Fibroblast of pulmonary artery (primary cell): ENCODE data around the gene POU5F2.

Source experiments
- DNase-seq: peaks from one replicate; pipeline ENCODE4 v3.0.0-alpha.2; 2010; ENCODE audit warnings: low read depth
- H3K4me3 ChIP-seq: replicated peaks from 2 replicates; pipeline ENCODE4 v1.5.1; 2011; ENCODE audit warnings: low read depth, mild to moderate bottlenecking, control low read depth, low read length, moderate library complexity
- TF ChIP-seq, protein P1 (sequence below): IDR thresholded peaks from 2 replicates; pipeline ENCODE4 v1.5.1; 2011; ENCODE audit warnings: mild to moderate bottlenecking, control low read depth, low read length, inconsistent platforms; ENCODE audit errors: missing control alignments

POU5F2 gene

DNA sequence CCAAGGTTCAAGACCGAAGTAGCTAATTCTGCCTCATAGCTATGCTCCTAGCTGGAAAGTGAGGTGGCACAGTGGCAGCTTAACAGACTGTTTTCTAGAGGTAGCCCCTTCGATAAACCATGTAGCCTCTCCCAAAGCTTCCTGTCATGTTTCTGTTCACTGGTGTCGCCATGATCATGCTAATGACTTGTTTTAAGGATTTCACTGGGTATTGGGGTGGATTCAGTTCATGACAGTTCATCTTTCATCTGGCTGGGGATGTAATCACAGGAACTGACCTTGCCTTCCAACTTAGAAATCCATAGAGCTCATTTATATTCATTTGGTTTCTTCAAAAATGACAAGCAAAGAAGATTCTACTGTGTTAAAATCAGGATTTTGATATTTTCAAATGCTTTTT is 9.4 kb downstream of the POU5F2 start:
- DNase-seq: no peak
- no peak overlapping the region for H3K4me3 ChIP-seq
- TF ChIP-seq, protein P1, sequence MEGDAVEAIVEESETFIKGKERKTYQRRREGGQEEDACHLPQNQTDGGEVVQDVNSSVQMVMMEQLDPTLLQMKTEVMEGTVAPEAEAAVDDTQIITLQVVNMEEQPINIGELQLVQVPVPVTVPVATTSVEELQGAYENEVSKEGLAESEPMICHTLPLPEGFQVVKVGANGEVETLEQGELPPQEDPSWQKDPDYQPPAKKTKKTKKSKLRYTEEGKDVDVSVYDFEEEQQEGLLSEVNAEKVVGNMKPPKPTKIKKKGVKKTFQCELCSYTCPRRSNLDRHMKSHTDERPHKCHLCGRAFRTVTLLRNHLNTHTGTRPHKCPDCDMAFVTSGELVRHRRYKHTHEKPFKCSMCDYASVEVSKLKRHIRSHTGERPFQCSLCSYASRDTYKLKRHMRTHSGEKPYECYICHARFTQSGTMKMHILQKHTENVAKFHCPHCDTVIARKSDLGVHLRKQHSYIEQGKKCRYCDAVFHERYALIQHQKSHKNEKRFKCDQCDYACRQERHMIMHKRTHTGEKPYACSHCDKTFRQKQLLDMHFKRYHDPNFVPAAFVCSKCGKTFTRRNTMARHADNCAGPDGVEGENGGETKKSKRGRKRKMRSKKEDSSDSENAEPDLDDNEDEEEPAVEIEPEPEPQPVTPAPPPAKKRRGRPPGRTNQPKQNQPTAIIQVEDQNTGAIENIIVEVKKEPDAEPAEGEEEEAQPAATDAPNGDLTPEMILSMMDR: no peak

DNA sequence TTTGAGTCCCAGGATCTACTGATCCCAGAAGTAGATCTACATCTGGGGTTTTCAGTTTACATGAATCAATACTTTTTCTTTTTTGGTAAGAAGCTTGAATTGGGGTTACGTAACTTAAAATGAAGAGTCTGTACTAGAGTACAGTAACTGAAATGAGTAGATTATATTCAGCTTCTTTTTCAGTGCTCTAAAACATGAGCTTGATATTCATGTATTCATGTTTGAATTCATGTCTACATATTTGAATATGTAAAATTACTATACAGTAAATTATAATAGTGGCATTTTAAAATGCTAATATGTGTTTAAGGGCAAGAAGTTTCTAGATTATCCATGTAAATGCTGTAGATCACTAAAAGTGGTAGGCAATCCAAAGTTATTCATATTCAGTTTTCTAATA is 14.8 kb downstream of the POU5F2 start:
- no peak overlapping the region for H3K4me3 ChIP-seq
- TF ChIP-seq, protein P1: no peak
- no peak for DNase-seq

DNA sequence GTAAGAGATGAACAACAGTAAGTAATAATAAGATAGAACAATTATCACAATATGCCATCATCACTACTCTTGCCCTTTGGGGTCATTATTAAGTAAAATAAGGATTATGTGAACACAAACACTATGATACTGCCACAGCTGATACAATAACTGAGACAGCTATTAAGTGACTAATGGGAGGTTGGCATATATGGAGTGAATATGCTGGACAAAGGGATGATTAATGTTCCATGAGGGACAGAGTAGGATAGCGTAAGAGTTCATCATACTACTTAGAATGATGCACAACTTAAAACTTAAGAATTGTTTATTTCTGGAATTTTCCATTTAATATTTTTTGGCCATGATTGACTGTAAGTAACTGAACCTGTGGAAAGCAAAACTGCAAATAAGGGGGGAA is 16.6 kb downstream of the POU5F2 start:
- no peak for DNase-seq
- TF ChIP-seq, protein P1: no peak
- H3K4me3 ChIP-seq: no peak overlapping the region

DNA sequence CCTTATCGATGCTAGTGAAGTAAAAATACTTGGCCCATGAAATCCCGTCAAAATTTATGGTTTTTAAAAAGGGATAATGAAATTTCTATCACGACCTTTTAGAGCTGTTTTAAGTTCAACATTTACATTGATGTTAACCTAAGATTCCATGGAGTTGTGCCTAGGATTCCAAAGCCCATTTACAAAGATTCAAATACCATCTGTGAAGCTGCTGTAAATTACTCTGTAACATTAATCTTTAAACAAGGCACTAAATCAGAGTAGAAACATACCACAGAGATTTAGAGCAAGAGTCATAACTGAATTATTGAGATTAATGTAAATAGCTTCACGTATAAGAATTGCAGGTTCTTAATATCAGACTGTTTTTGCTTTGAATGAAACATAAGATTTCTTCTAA is 17.7 kb downstream of the POU5F2 start:
- no peak overlapping the region for H3K4me3 ChIP-seq
- TF ChIP-seq, protein P1: no peak
- DNase-seq: no peak

DNA sequence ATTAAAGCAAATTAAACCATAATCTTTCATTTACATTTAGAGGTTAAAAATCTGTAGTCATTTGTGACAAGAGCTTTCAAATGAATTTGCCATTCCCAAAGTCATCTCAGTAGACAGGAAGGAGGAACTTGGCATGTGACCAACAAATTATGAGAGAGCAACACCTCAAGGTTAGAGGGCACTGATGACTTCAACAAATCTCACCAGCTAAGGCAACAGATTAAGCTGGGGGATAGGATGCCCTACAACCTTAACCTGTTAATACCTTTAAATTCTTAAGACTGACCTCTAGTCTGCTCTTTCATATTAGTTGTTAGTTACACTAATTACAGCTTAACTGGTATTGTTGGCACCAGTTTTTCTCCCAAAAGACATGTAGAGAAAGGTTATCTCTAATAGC is 18.4 kb downstream of the POU5F2 start:
- peak; percentile 20 for DNase-seq
- TF ChIP-seq, protein P1: no peak

DNA sequence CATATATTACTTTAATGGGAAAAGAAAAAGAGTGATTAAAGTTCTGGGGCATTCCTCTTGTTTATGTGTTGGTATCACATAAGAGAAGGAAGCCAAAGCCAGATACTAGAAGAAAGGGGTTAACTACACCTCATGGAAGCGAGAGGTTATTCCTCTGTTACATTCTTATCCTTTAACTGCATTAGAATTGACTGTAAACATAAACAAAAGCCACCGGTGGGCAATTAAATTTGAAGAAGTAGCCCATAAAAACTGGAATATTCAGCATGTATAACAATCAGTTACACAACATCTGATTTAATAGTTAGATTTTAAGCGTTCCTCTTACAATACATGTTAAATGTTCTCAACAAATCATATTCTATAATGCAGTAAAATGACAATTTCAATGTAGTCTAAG is 18.8 kb downstream of the POU5F2 start:
- H3K4me3 ChIP-seq: no peak overlapping the region
- no peak for DNase-seq
- TF ChIP-seq, protein P1: no peak

More for the DNA sequence above, 18.4 kb downstream of the POU5F2 start:
- no peak overlapping the region for H3K4me3 ChIP-seq

DNA sequence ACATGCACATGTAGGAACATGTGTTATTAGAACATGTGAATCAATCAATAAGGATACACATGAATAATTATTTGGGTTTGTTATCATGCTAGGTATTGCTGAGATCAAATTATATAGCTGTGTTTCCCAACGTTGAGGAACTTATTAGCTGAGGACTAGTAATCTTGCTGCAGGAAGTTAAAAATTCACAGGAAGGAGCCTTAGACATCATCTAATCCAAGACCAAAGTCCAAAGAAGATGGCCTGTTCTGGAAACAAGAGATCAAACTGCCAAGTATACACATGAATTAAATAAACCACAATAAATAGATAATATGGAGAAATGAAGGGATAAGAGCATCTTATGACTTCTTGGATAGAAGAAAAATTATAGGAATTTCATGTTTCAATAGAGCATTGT is 19.9 kb downstream of the POU5F2 start:
- DNase-seq: no peak
- H3K4me3 ChIP-seq: no peak overlapping the region
- TF ChIP-seq, protein P1: no peak
